B cell (primary cell): ENCODE results near the gene NEDD4. TPM values are rescaled to one million over a fixed set of nuclear protein-coding genes. Genes with fewer than 3 reads are reported as not detected.

Source experiments
- ATAC-seq: fragments of 200-7000 bp; cut with Tn5 transposase; one replicate; pipeline ENCODE4 v1.10.0; 2021; ENCODE audit warnings: low read depth, mild to moderate bottlenecking, moderate number of reproducible peaks, moderate library complexity
- CTCF ChIA-PET: fragments of 350-600 bp; sonication (Branson Sonifier 250); formaldehyde crosslinking; loops from one replicate; lab custom pipeline; 2021; ENCODE audit warnings: antibody characterized with exemption, inconsistent platforms; lab: Charles Lee
- POLR2A ChIA-PET: fragments of 350-600 bp; sonication (Branson Sonifier 250); formaldehyde crosslinking; loops from one replicate; lab custom pipeline; 2021; ENCODE audit warnings: antibody characterized with exemption; lab: Charles Lee
- DNase-seq: peaks from one replicate; pipeline ENCODE4 v3.0.0; 2013
- H2AFZ ChIP-seq: 2 replicates; pipeline ENCODE4 v1.6.1; 2012; ENCODE audit warnings: mild to moderate bottlenecking, low read depth, low read length; ENCODE audit not compliant: insufficient read depth, poor library complexity, severe bottlenecking
- H3K27ac ChIP-seq, 2 donors: 1 replicate in 1 of 2; 2 replicates in 1 of 2; pipeline ENCODE4 v1.5.1; 2012 to 2013; ENCODE audit warnings: low read length in 2 of 2, mild to moderate bottlenecking in 2 of 2, moderate library complexity in 1 of 2
- H3K27me3 ChIP-seq, 4 experiments: fragments of 200-600 bp in 1 of 4; sonication (generic) in 1 of 4; replicated peaks in 1 of 4; 1 replicate in 2 of 4; 2 replicates in 2 of 4; pipeline versions ENCODE4 v1.6.1 to v1.7.0; 2013 to 2016; ENCODE audit warnings: low read length in 3 of 4, mild to moderate bottlenecking in 2 of 4, mixed read lengths in 1 of 4, moderate library complexity in 1 of 4; ENCODE audit not compliant: insufficient read depth in 4 of 4, control insufficient read depth in 3 of 4; ENCODE audit errors: control extremely low read depth in 1 of 4
- H3K36me3 ChIP-seq, 2 experiments: replicated peaks in 1 of 2; 1 replicate in 1 of 2; 2 replicates in 1 of 2; pipeline versions ENCODE4 v1.6.1 to v1.7.1; 2013; ENCODE audit warnings: low read length in 1 of 2; ENCODE audit not compliant: insufficient read depth in 2 of 2, control insufficient read depth in 1 of 2; ENCODE audit errors: control extremely low read depth in 1 of 2, extremely low read depth in 1 of 2
- H3K4me1 ChIP-seq, 2 donors: fragments of 200-600 bp in 1 of 2; sonication (generic) in 1 of 2; 1 replicate in 1 of 2; 2 replicates in 1 of 2; pipeline versions ENCODE4 v1.5.1 to v1.6.1; 2013 to 2017; ENCODE audit warnings: low read length in 2 of 2; ENCODE audit not compliant: control insufficient read depth in 2 of 2, insufficient read depth in 2 of 2
- H3K4me2 ChIP-seq: replicated peaks from 2 replicates; pipeline ENCODE3; 2012; ENCODE audit warnings: mild to moderate bottlenecking, low read depth, low read length; ENCODE audit not compliant: poor library complexity, severe bottlenecking
- H3K4me3 ChIP-seq, 5 experiments: fragments of 200-600 bp in 1 of 5; sonication (generic) in 1 of 5; 1 replicate in 3 of 5; 2 replicates in 2 of 5; pipeline versions ENCODE4 v1.5.1 to v1.7.0; 2011 to 2016; ENCODE audit warnings: low read length in 4 of 5, mild to moderate bottlenecking in 4 of 5, low read depth in 2 of 5, control low read depth in 1 of 5, moderate library complexity in 1 of 5; ENCODE audit not compliant: insufficient read depth in 1 of 5; ENCODE audit errors: control extremely low read depth in 1 of 5, extremely low read depth in 1 of 5
- H3K79me2 ChIP-seq: fragments of 200-600 bp; sonication (generic); one replicate; pipeline ENCODE4 v1.6.0; 2016; ENCODE audit warnings: low read length; ENCODE audit not compliant: control insufficient read depth, insufficient read depth
- H3K9ac ChIP-seq: fragments of 200-600 bp; sonication (generic); 2 replicates; pipeline ENCODE4 v1.6.1; 2017; ENCODE audit warnings: mild to moderate bottlenecking, low read length, moderate library complexity
- H3K9me3 ChIP-seq, 3 donors: one replicate each; pipeline versions ENCODE4 v1.6.1 to v1.7.1; 2013; ENCODE audit warnings: low read length in 2 of 3; ENCODE audit not compliant: control insufficient read depth in 2 of 3, insufficient read depth in 1 of 3; ENCODE audit errors: control extremely low read depth in 1 of 3
- H4K20me1 ChIP-seq: 2 replicates; pipeline ENCODE4 v1.6.0; 2012; ENCODE audit warnings: mild to moderate bottlenecking, low read length; ENCODE audit not compliant: insufficient read depth, control insufficient read depth, poor library complexity, severe bottlenecking
- H3K27ac Mint-ChIP-seq: one replicate; pipeline ENCODE4 v1.8.0; 2021; ENCODE audit warnings: mixed read lengths
- H3K27me3 Mint-ChIP-seq: one replicate; pipeline ENCODE4 v1.8.0; 2021; ENCODE audit warnings: mixed read lengths
- H3K4me1 Mint-ChIP-seq: one replicate; pipeline ENCODE4 v1.8.0; 2021; ENCODE audit warnings: mixed read lengths
- H3K4me3 Mint-ChIP-seq: one replicate; pipeline ENCODE4 v1.8.0; 2021; ENCODE audit warnings: mixed read lengths
- H3K9me3 Mint-ChIP-seq: one replicate; pipeline ENCODE4 v1.8.0; 2022; ENCODE audit warnings: mixed read lengths; ENCODE audit not compliant: insufficient read depth
- CTCF ChIP-seq: fragments of 200-600 bp; IDR thresholded peaks from one replicate; pipeline ENCODE4 v1.8.0; 2022; ENCODE audit warnings: antibody characterized with exemption, mild to moderate bottlenecking
- EZH2 ChIP-seq: IDR thresholded peaks from 2 replicates; pipeline ENCODE4 v1.6.1; 2012; ENCODE audit warnings: borderline replicate concordance, low read depth, mild to moderate bottlenecking, moderate library complexity, low read length; ENCODE audit not compliant: insufficient read depth, poor library complexity, severe bottlenecking
- WGBS: methylation state at CpG from one replicate; pipeline ENCODE4 v1.1.5; 2013; ENCODE audit warnings: missing lambda C conversion rate; ENCODE audit not compliant: insufficient coverage; 5-methylcytosine and 5-hydroxymethylcytosine counted together
- intact Hi-C: fragments of 100-400 bp; cut with micrococcal nuclease; formaldehyde crosslinking; loops from one replicate; pipeline ENCODE4 v1.10.0; 2022
- polyA plus RNA-seq: library from polyadenylated mRNA; depleted of rRNA; stranded (reverse); fragments of >200 nt; gene quantifications from 2 replicates; pipeline ENCODE4 v1.2.3, GENCODE V29; 2012
- total RNA-seq, 2 donors: library from RNA; stranded (reverse); fragments of 120-200 nt in 1 of 2; gene quantifications; 1 replicate in 1 of 2; 2 replicates in 1 of 2; pipeline versions ENCODE4 v1.2.3 to v1.2.4, GENCODE V29; 2013 to 2022

NEDD4 gene
- total and polyA plus RNA-seq, 2 donors (not counting 1 experiment from before 2014, with no cell fraction given) = 0.03 to 2.3 TPM

- intact Hi-C loops = no loop called here
- no CpG with 5 or more reads among the region's 1 CpG for WGBS
- H3K27ac Mint-ChIP-seq = no peak overlapping the region
Measured at GRCh38 chr15:56042031-56042430, 48.6 kb upstream of the NEDD4 start.

More at GRCh38 chr15:56042031-56042430, 48.6 kb upstream of the NEDD4 start:
- Mint-ChIP-seq H3K4me3 (no peak overlapping the region), H3K4me1 (peaks cover 15% of the 10 kb centered on the region), H3K9me3 (peaks cover 6% of the 10 kb centered on the region), H3K27me3 (peaks cover 10% of the 10 kb centered on the region)
- H3K9ac ChIP-seq = no peak overlapping the region
- H3K79me2 ChIP-seq = no peaks in the 10 kb centered on the region
- H3K4me3 ChIP-seq = no peak overlapping the region
- H3K27ac ChIP-seq = no peak overlapping the region
- no peaks in the 10 kb centered on the region for H3K27me3 ChIP-seq
- H2AFZ ChIP-seq = no peak overlapping the region
- H3K9me3 ChIP-seq = no peaks in the 10 kb centered on the region
- ATAC-seq = no peak
- ChIA-PET POLR2A (no interaction called here), CTCF (no interaction called here)
- DNase-seq = no peak
- H4K20me1 ChIP-seq = no peaks in the 10 kb centered on the region
- TF ChIP-seq EZH2 (no peak), CTCF (no peak)
- H3K36me3 ChIP-seq = no peaks in the 10 kb centered on the region
- peaks cover 0 to 3% of the 10 kb centered on the region in 2 donors for H3K4me1 ChIP-seq
- no peak overlapping the region for H3K4me2 ChIP-seq
